Hepatocyte (in vitro differentiated cells): ENCODE results near the gene NOP58. TPM values are rescaled to one million over a fixed set of nuclear protein-coding genes. Genes with fewer than 3 reads are reported as not detected.

Experiments
- polyA plus RNA-seq: library from polyadenylated mRNA; unstranded; fragments of >200 nt; fragmentation: Nextera tagmentation; extraction: Ambion mirVana; gene quantifications from 2 replicates; pipeline ENCODE4 v1.2.1, GENCODE V29; 2016
- small RNA-seq: library from RNA; depleted of rRNA; stranded (forward); fragments of <200 nt; gene quantifications from one replicate; pipeline ENCODE3, GENCODE V24; 2014
- total RNA-seq: library from RNA; depleted of rRNA; stranded (reverse); fragments of >200 nt; gene quantifications from 2 replicates; pipeline ENCODE4 v1.2.3, GENCODE V29; 2014

NOP58 gene
- total and polyA plus RNA-seq, 2 experiments from 2014 or later: 57.0 to 57.3 TPM

Small RNA genes lying within 50 kb of the gene (small RNA-seq; reads per million reads assigned to genes)
- gene AC079354.2 (not detected), gene RF00575 (not detected), gene RN7SL753P (not detected), gene SNORD11 (39.9 reads per million, percentile 97 among the genes with 10 or more reads in this experiment), gene SNORD11B (929 reads per million, percentile 99 among the genes with 10 or more reads in this experiment), gene SNORD70 (821 reads per million, percentile 99 among the genes with 10 or more reads in this experiment)

Other genes starting within 250 kb of the NOP58 start
- gene FZD7, start 231.9 kb upstream of the NOP58 start, total RNA-seq: 28.3 and 31.2 TPM in 2 replicates
- 13.4 and 15.4 TPM in 2 replicates for gene FZD7, start 231.9 kb upstream of the NOP58 start, polyA plus RNA-seq
- gene KIAA2012, start 192.5 kb upstream of the NOP58 start, total RNA-seq: 0.27 TPM in 1 of 2 replicates, not detected in the other
- gene KIAA2012, start 192.5 kb upstream of the NOP58 start, polyA plus RNA-seq: 0.05 TPM in 1 of 2 replicates, not detected in the other
- 142 and 153 TPM in 2 replicates for gene SUMO1, start 27.2 kb upstream of the NOP58 start, total RNA-seq
- gene SUMO1, start 27.2 kb upstream of the NOP58 start, polyA plus RNA-seq: 154 and 158 TPM in 2 replicates
- 40.9 and 42.2 TPM in 2 replicates for gene BMPR2, start 110.6 kb downstream of the NOP58 start, total RNA-seq
- gene BMPR2, start 110.6 kb downstream of the NOP58 start, polyA plus RNA-seq: 12.5 and 13.2 TPM in 2 replicates